K562 (cell line): Measurements from ENCODE around the gene NME7. TPM values are rescaled to one million over a fixed set of nuclear protein-coding genes. Genes with fewer than 3 reads are reported as not detected.

ENCODE experiments used
- ATAC-seq: fragments of 200-7000 bp; cut with Tn5 transposase; 3 replicates; pipeline ENCODE4 v1.9.1; 2020; ENCODE audit warnings: moderate library complexity
- BruUV-seq: library from RNA; stranded (reverse); fragments of 400-500 nt; replicated peaks from 2 replicates; lab custom pipeline; 2021; lab: Mats Ljungman, UMichigan
- CTCF ChIA-PET: fragments of 300-600 bp; formaldehyde crosslinking; extraction: SDS; loops from one replicate; lab custom pipeline; 2021; ENCODE audit warnings: low intra/inter-chr PET ratio; lab: Yijun Ruan, JAX
- POLR2A ChIA-PET: fragments of 300-600, 350-650 bp; sonication (Branson Sonifier 250); formaldehyde crosslinking; extraction: SDS; loops from one replicate; lab custom pipeline; 2021; ENCODE audit warnings: antibody characterized with exemption, inconsistent platforms; lab: Yijun Ruan, JAX
- DNase-seq, 4 experiments: peaks; one replicate each; pipeline versions ENCODE4 v3.0.0 to v3.0.0-alpha.2; 2011 to 2018; ENCODE audit warnings: low spot score in 3 of 4, mixed read lengths in 3 of 4; ENCODE audit errors: extremely low read depth in 1 of 4
- FAIRE-seq: peaks from 2 replicates; lab custom pipeline; 2011; peaks lifted over from hg19 to GRCh38; lab: Jason Lieb, UNC
- H2AFZ ChIP-seq: 2 replicates; pipeline ENCODE4 v1.6.0; 2011; ENCODE audit warnings: low read depth, low read length, control low read depth, inconsistent platforms
- H3K27ac ChIP-seq: fragments of 200-600 bp; 3 replicates; pipeline ENCODE4 v1.8.0; 2011; ENCODE audit warnings: low read depth, mild to moderate bottlenecking, control low read depth, inconsistent platforms, low read length, moderate library complexity, mixed read lengths; ENCODE audit errors: extremely low read depth
- H3K27me3 ChIP-seq, 2 experiments: fragments of 300-600 bp in 1 of 2; 2 replicates in 1 of 2; 3 replicates in 1 of 2; pipeline versions ENCODE4 v1.6.0 to v1.8.0; 2011; ENCODE audit warnings: inconsistent platforms in 2 of 2, low read length in 2 of 2, mild to moderate bottlenecking in 1 of 2, mixed read lengths in 1 of 2, moderate library complexity in 1 of 2; ENCODE audit not compliant: control insufficient read depth in 2 of 2, insufficient read depth in 2 of 2
- H3K36me3 ChIP-seq: fragments of 300-600 bp; 3 replicates; pipeline ENCODE4 v1.8.0; 2011; ENCODE audit warnings: mild to moderate bottlenecking, low read length, inconsistent platforms; ENCODE audit not compliant: control insufficient read depth, insufficient read depth
- H3K4me1 ChIP-seq, 2 experiments: fragments of 200-600 bp in 1 of 2; replicated peaks in 1 of 2; 2 replicates in 1 of 2; 3 replicates in 1 of 2; pipeline versions ENCODE4 v1.5.1 to v1.8.0; 2011; ENCODE audit warnings: inconsistent platforms in 2 of 2, low read length in 2 of 2, mild to moderate bottlenecking in 1 of 2, mixed read lengths in 1 of 2, moderate library complexity in 1 of 2; ENCODE audit not compliant: control insufficient read depth in 2 of 2, insufficient read depth in 2 of 2
- H3K4me2 ChIP-seq: 2 replicates; pipeline ENCODE4 v1.6.1; 2011; ENCODE audit warnings: low read length, control low read depth, inconsistent platforms, mixed read lengths; ENCODE audit not compliant: insufficient read depth
- H3K4me3 ChIP-seq: fragments of 200-600 bp; sonication (generic), shearing (Covaris generic); 2 replicates; pipeline ENCODE4 v1.5.1; 2016; ENCODE audit warnings: control low read depth, inconsistent platforms
- H3K79me2 ChIP-seq: fragments of 200-600 bp; 3 replicates; pipeline ENCODE4 v1.8.0; 2011; ENCODE audit warnings: low read length, inconsistent platforms; ENCODE audit not compliant: control insufficient read depth, insufficient read depth
- H3K9ac ChIP-seq, 2 experiments: 2 replicates each; pipeline versions ENCODE4 v1.6.0 to v1.6.1; 2011; ENCODE audit warnings: low read depth in 2 of 2, low read length in 2 of 2, control low read depth in 1 of 2, inconsistent platforms in 1 of 2, mild to moderate bottlenecking in 1 of 2, mixed read lengths in 1 of 2; ENCODE audit not compliant: insufficient read depth in 1 of 2
- H3K9me1 ChIP-seq: one replicate; pipeline ENCODE4 v1.6.0; 2011; ENCODE audit warnings: inconsistent platforms, mild to moderate bottlenecking, low read length, moderate library complexity; ENCODE audit not compliant: control insufficient read depth, insufficient read depth
- H3K9me3 ChIP-seq: replicated peaks from 2 replicates; pipeline ENCODE4 v1.5.1; 2011; ENCODE audit warnings: low read depth, low read length, inconsistent platforms; ENCODE audit not compliant: control insufficient read depth, insufficient read depth
- H4K20me1 ChIP-seq: replicated peaks from 2 replicates; pipeline ENCODE4 v1.6.1; 2011; ENCODE audit warnings: low read length, inconsistent platforms, mixed read lengths; ENCODE audit not compliant: control insufficient read depth, insufficient read depth
- CHD1 ChIP-seq: fragments of 200-600 bp; sonication (generic); IDR thresholded peaks from one replicate; pipeline ENCODE4 v1.6.1; 2012; ENCODE audit warnings: mild to moderate bottlenecking, moderate library complexity, low read length, inconsistent platforms
- CTBP1 ChIP-seq: fragments of 450-650 bp; IDR thresholded peaks from 2 replicates; pipeline ENCODE4 v1.6.1; 2016; ENCODE audit warnings: borderline replicate concordance
- HIVEP1 ChIP-seq: fragments of 250-450 bp; sonication (Bioruptor Pico); IDR thresholded peaks from 2 replicates; pipeline ENCODE4 v1.4.0; 2020; ENCODE audit warnings: mild to moderate bottlenecking
- JUNB ChIP-seq: fragments of 450-650 bp; formaldehyde crosslinking; conservative IDR thresholded peaks from 2 replicates; pipeline ENCODE4 v1.4.0; 2020; ENCODE audit warnings: mild to moderate bottlenecking
- KAT8 ChIP-seq: fragments of 450-650 bp; IDR thresholded peaks from 2 replicates; pipeline ENCODE4 v1.6.1; 2016; ENCODE audit warnings: low read depth, mild to moderate bottlenecking
- NCOA2 ChIP-seq, 2 experiments: fragments of 450-650 bp; IDR thresholded peaks; 2 replicates each; pipeline ENCODE4 v1.6.1; 2018; ENCODE audit warnings: mild to moderate bottlenecking in 2 of 2, moderate library complexity in 1 of 2; ENCODE audit not compliant: partially characterized antibody in 2 of 2
- PRMT5 ChIP-seq: sonication (generic); formaldehyde crosslinking; IDR thresholded peaks from 2 replicates; pipeline ENCODE4 v1.5.0; 2020; ENCODE audit warnings: missing genetic modification reagents
- TAF15 ChIP-seq: fragments of 200-400 bp; formaldehyde crosslinking; IDR thresholded peaks from 2 replicates; pipeline ENCODE4 v1.6.1; 2017; ENCODE audit warnings: mild to moderate bottlenecking, low read depth, low read length, moderate library complexity
- TCF3 ChIP-seq: sonication (generic); formaldehyde crosslinking; IDR thresholded peaks from 2 replicates; pipeline ENCODE4 v1.4.0; 2020; ENCODE audit warnings: mild to moderate bottlenecking, missing genetic modification reagents
- THRAP3 ChIP-seq: fragments of 450-650 bp; IDR thresholded peaks from 2 replicates; pipeline ENCODE4 v1.6.1; 2016; ENCODE audit warnings: mild to moderate bottlenecking, inconsistent platforms, borderline replicate concordance
- ZNF12 ChIP-seq: sonication (generic); formaldehyde crosslinking; IDR thresholded peaks from 2 replicates; pipeline ENCODE4 v1.4.0; 2020; ENCODE audit warnings: mild to moderate bottlenecking, missing genetic modification reagents
- ZNF174 ChIP-seq: fragments of 250-450 bp; sonication (Bioruptor Pico); IDR thresholded peaks from 2 replicates; pipeline ENCODE4 v1.4.0; 2020; ENCODE audit warnings: mild to moderate bottlenecking
- WGBS: fragments of 100-300 bp; shearing (Covaris generic); methylation state at CpG from one replicate; pipeline ENCODE4 v1.1.6; 2016; ENCODE audit warnings: low coverage, mixed read lengths; ENCODE audit not compliant: insufficient coverage; ENCODE audit errors: missing lambda C conversion rate; 5-methylcytosine and 5-hydroxymethylcytosine counted together
- in situ Hi-C: fragments of 300-500 bp; cut with MboI; formaldehyde crosslinking; loops from 4 replicates; pipeline ENCODE4 v1.15.0; 2018; ENCODE audit warnings: inconsistent platforms, mixed read lengths
- intact Hi-C: fragments of 100-400 bp; cut with micrococcal nuclease; formaldehyde crosslinking; loops from 2 replicates; pipeline ENCODE4 v1.14.2; 2022
- polyA plus RNA-seq, 8 experiments: library from polyadenylated mRNA; depleted of rRNA in 4 of 8; stranded (reverse) in 5 of 8; unstranded in 3 of 8; fragments of >200 nt; fragmentation: Nextera tagmentation in 2 of 8; fragmentation: Illumina TruSeq in 1 of 8; extraction: Ambion mirVana in 2 of 8; extraction: Trizol in 1 of 8; gene quantifications; 2 replicates each; pipeline versions ENCODE4 v1.2.1 to v1.2.3, GENCODE V29; 2011 to 2014; ENCODE audit warnings: inconsistent platforms in 1 of 8, missing spikeins in 1 of 8
- total RNA-seq, 7 experiments: library from RNA; depleted of rRNA in 6 of 7; stranded (reverse); fragments of >200 nt in 6 of 7; fragmentation: Illumina TruSeq in 2 of 7; extraction: Trizol in 2 of 7; gene quantifications; 2 replicates each; pipeline versions ENCODE4 v1.2.1 to v1.2.3, GENCODE V29; 2011 to 2021; ENCODE audit warnings: low replicate concordance in 1 of 7
- TF ChIP-seq, protein P1 (sequence below): fragments of 450-650 bp; IDR thresholded peaks from 2 replicates; pipeline ENCODE4 v1.6.1; 2016; ENCODE audit warnings: low read depth
- TF ChIP-seq, protein P2 (sequence below): fragments of 250-450 bp; sonication (Bioruptor Pico); IDR thresholded peaks from 2 replicates; pipeline ENCODE4 v1.6.1; 2021; ENCODE audit warnings: mild to moderate bottlenecking
- TF ChIP-seq, protein P3 (sequence below): fragments of 200-800 bp; sonication (Bioruptor generic); IDR thresholded peaks from 2 replicates; pipeline ENCODE4 v1.6.1; 2017; ENCODE audit warnings: missing genetic modification characterization, missing compliant biosample characterization

Gene NME7
- total and polyA plus RNA-seq, 9 of the 15 experiments (the other 6 are each of a cell fraction or from before 2014, with no cell fraction given): 7.9 to 43.2 (median 23.9) TPM

DNA sequence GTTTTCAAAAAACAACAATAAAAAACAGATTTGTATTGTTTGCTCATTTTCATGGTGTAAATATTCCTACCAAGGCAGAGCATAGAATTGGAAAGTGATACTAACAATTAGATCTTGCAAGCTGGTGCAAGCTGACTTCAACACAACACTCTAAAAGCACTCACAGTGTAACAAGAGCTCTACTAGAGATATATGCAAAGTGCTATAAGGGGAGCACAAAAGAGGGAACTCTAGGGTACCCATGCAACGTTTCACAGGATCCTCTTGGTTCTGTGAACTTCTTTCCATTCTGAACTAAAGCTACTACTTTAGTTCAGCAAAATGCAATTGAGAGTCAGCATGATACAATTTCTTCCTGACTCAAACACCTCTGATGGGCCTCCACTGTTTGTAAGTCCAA, 182.8 kb downstream of the NME7 start:
- 0% methylated on average over 1 of the region's 1 CpG for WGBS
- ChIA-PET CTCF (no interaction called here), POLR2A (interaction anchor here (0.8 kb wide), 1 partner anchor 174 kb away, joined by 3 read pairs; no protein-coding TSS in a partner anchor)
- Histone ChIP-seq H3K27ac (no peak overlapping the region), H3K9me3 (no peaks in the 10 kb centered on the region), H3K36me3 (no peaks in the 10 kb centered on the region), H3K4me1 (no peaks in the 10 kb centered on the region), H3K4me3 (no peak overlapping the region), H3K9ac (no peak overlapping the region), H3K9me1 (no peaks in the 10 kb centered on the region), H2AFZ (no peak overlapping the region), H3K27me3 (no peaks in the 10 kb centered on the region), H4K20me1 (no peaks in the 10 kb centered on the region), H3K4me2 (no peak overlapping the region), H3K79me2 (no peaks in the 10 kb centered on the region)
- DNase-seq: no peak
- ATAC-seq: no peak
- intact Hi-C loops: no loop called here
- no peak for FAIRE-seq
- in situ Hi-C loops: no loop called here
- BruUV-seq: no TSS peak
- TF ChIP-seq, protein P1, sequence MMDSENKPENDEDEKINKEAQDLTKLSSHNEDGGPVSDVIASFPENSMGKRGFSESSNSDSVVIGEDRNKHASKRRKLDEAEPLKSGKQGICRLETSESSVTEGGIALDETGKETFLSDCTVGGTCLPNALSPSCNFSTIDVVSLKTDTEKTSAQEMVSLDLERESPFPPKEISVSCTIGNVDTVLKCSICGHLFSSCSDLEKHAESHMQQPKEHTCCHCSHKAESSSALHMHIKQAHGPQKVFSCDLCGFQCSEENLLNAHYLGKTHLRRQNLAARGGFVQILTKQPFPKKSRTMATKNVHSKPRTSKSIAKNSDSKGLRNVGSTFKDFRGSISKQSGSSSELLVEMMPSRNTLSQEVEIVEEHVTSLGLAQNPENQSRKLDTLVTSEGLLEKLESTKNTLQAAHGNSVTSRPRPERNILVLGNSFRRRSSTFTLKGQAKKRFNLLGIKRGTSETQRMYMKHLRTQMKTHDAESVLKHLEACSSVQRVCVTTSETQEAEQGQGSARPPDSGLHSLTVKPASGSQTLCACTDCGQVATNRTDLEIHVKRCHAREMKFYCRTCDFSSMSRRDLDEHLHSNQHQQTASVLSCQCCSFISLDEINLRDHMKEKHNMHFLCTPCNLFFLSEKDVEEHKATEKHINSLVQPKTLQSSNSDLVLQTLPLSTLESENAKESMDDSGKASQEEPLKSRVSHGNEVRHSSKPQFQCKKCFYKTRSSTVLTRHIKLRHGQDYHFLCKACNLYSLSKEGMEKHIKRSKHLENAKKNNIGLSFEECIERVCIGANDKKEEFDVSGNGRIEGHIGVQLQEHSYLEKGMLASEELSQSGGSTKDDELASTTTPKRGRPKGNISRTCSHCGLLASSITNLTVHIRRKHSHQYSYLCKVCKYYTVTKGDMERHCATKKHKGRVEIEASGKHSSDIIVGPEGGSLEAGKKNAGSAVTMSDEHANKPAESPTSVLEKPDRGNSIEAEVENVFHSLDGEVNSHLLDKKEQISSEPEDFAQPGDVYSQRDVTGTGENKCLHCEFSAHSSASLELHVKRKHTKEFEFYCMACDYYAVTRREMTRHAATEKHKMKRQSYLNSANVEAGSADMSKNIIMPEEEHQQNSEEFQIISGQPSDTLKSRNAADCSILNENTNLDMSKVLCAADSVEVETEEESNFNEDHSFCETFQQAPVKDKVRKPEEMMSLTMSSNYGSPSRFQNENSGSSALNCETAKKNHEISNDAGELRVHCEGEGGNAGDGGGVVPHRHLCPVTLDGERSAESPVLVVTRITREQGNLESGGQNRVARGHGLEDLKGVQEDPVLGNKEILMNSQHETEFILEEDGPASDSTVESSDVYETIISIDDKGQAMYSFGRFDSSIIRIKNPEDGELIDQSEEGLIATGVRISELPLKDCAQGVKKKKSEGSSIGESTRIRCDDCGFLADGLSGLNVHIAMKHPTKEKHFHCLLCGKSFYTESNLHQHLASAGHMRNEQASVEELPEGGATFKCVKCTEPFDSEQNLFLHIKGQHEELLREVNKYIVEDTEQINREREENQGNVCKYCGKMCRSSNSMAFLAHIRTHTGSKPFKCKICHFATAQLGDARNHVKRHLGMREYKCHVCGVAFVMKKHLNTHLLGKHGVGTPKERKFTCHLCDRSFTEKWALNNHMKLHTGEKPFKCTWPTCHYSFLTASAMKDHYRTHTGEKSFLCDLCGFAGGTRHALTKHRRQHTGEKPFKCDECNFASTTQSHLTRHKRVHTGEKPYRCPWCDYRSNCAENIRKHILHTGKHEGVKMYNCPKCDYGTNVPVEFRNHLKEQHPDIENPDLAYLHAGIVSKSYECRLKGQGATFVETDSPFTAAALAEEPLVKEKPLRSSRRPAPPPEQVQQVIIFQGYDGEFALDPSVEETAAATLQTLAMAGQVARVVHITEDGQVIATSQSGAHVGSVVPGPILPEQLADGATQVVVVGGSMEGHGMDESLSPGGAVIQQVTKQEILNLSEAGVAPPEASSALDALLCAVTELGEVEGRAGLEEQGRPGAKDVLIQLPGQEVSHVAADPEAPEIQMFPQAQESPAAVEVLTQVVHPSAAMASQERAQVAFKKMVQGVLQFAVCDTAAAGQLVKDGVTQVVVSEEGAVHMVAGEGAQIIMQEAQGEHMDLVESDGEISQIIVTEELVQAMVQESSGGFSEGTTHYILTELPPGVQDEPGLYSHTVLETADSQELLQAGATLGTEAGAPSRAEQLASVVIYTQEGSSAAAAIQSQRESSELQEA: no peak
- TF ChIP-seq JUNB (no peak), KAT8 (no peak), ZNF174 (CRISPR knock-in tag) (no peak), THRAP3 (no peak), TAF15 (no peak), NCOA2 (IDR thresholded peaks at IDR 0.05; ENCODE audit: partially characterized antibody in 2 of 2) (no peak), TCF3 (no peak), CHD1 (no peak), HIVEP1 (CRISPR knock-in tag) (no peak), CTBP1 (no peak), ZNF12 (CRISPR knock-in tag) (no peak), PRMT5 (no peak)
- TF ChIP-seq, protein P2, sequence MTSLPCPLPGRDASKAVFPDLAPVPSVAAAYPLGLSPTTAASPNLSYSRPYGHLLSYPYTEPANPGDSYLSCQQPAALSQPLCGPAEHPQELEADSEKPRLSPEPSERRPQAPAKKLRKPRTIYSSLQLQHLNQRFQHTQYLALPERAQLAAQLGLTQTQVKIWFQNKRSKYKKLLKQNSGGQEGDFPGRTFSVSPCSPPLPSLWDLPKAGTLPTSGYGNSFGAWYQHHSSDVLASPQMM (CRISPR knock-in tag): no peak
- TF ChIP-seq, protein P3, sequence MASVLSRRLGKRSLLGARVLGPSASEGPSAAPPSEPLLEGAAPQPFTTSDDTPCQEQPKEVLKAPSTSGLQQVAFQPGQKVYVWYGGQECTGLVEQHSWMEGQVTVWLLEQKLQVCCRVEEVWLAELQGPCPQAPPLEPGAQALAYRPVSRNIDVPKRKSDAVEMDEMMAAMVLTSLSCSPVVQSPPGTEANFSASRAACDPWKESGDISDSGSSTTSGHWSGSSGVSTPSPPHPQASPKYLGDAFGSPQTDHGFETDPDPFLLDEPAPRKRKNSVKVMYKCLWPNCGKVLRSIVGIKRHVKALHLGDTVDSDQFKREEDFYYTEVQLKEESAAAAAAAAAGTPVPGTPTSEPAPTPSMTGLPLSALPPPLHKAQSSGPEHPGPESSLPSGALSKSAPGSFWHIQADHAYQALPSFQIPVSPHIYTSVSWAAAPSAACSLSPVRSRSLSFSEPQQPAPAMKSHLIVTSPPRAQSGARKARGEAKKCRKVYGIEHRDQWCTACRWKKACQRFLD: no peak
